ENCODE data around the gene WDR93.

Gene WDR93

GRCh38 chr15:89750560-89751542, 60.2 kb downstream of the WDR93 start, which contains the start of gene MESP1:
Gene MESP1 (minus strand): TSS chr15:89751249. CDS start chr15:89751231, 18 bp downstream.
- DNase-seq: peak; percentile 86

GRCh38 chr15:89751748-89752147, 61.1 kb downstream of the WDR93 start:
- DNase-seq: no peak

- DNase-seq: no peak
These were observed 63.2 kb downstream of the WDR93 start for GRCh38 chr15:89753855-89754254.

- DNase-seq: no peak
These were observed 63.9 kb downstream of the WDR93 start for GRCh38 chr15:89754361-89755154.

- no peak for DNase-seq
These were observed 65.1 kb downstream of the WDR93 start for GRCh38 chr15:89755701-89756100.

- DNase-seq: no peak
These were observed 66.3 kb downstream of the WDR93 start for GRCh38 chr15:89756897-89757296.

GRCh38 chr15:89758283-89758682, 67.7 kb downstream of the WDR93 start:
- no peak for DNase-seq

GRCh38 chr15:89758981-89759380, 68.4 kb downstream of the WDR93 start:
- DNase-seq: no peak

GRCh38 chr15:89759835-89760234, 69.2 kb downstream of the WDR93 start:
- no peak for DNase-seq

GRCh38 chr15:89760303-89761008, 69.8 kb downstream of the WDR93 start:
- peak; percentile 24 for DNase-seq

- no peak for DNase-seq
These were observed 70.6 kb downstream of the WDR93 start for GRCh38 chr15:89761009-89761831.

GRCh38 chr15:89761929-89762328, 71.3 kb downstream of the WDR93 start:
- no peak for DNase-seq

- DNase-seq: no peak
These were observed 75.1 kb downstream of the WDR93 start for GRCh38 chr15:89765694-89766093.

GRCh38 chr15:89766357-89767311, 76.0 kb downstream of the WDR93 start:
- DNase-seq: no peak

- DNase-seq: no peak
These were observed 76.9 kb downstream of the WDR93 start for GRCh38 chr15:89767411-89767915.

- no peak for DNase-seq
These were observed 77.5 kb downstream of the WDR93 start for GRCh38 chr15:89768071-89768500.

GRCh38 chr15:89769366-89769765, 78.8 kb downstream of the WDR93 start:
- DNase-seq: no peak

- DNase-seq: no peak
These were observed 79.4 kb downstream of the WDR93 start for GRCh38 chr15:89770041-89770440.

GRCh38 chr15:89772932-89773583, 82.4 kb downstream of the WDR93 start:
- DNase-seq: no peak

- no peak for DNase-seq
These were observed 83.9 kb downstream of the WDR93 start for GRCh38 chr15:89774492-89774891.
